Spinal cord (tissue), 10 donors: Measurements from ENCODE around the gene TIMP3. TPM values are rescaled to one million over a fixed set of nuclear protein-coding genes. Genes with fewer than 3 reads are reported as not detected.
A peak's percentile ranks its signal among the peaks of the same experiment; 100 is the strongest.

Experiments used
- DNase-seq, 6 donors: peaks; one replicate each; pipeline versions ENCODE4 v3.0.0 to v3.0.0-alpha.2; 2013 to 2015; ENCODE audit warnings: low spot score in 6 of 6, low read depth in 4 of 6
- H3K27ac ChIP-seq: one replicate; pipeline ENCODE4 v1.5.1; 2013; ENCODE audit warnings: low read depth, low read length, control low read depth
- H3K27me3 ChIP-seq: one replicate; pipeline ENCODE4 v1.6.1; 2013; ENCODE audit warnings: low read length; ENCODE audit not compliant: control insufficient read depth, insufficient read depth
- H3K36me3 ChIP-seq: one replicate; pipeline ENCODE4 v1.6.1; 2013; ENCODE audit warnings: low read length; ENCODE audit not compliant: control insufficient read depth, insufficient read depth
- H3K4me1 ChIP-seq: one replicate; pipeline ENCODE4 v1.6.1; 2013; ENCODE audit warnings: low read length; ENCODE audit not compliant: control insufficient read depth, insufficient read depth
- H3K4me3 ChIP-seq: one replicate; pipeline ENCODE4 v1.5.1; 2013; ENCODE audit warnings: low read depth, low read length, control low read depth
- H3K9me3 ChIP-seq: one replicate; pipeline ENCODE4 v1.6.1; 2013; ENCODE audit warnings: low read length; ENCODE audit not compliant: control insufficient read depth, insufficient read depth
- WGBS: methylation state at CpG from one replicate; pipeline ENCODE4 v1.1.5; 2013; ENCODE audit warnings: missing lambda C conversion rate; ENCODE audit not compliant: insufficient coverage; 5-methylcytosine and 5-hydroxymethylcytosine counted together
- polyA plus RNA-seq, 2 donors: library from polyadenylated mRNA; unstranded; fragments of 120-200 nt; gene quantifications; one replicate each; pipeline ENCODE4 v1.2.1, GENCODE V29; 2013; ENCODE audit not compliant: insufficient read length in 2 of 2
- total RNA-seq, 2 donors: library from RNA; depleted of rRNA in 1 of 2; stranded (reverse); fragments of 120-200 nt in 1 of 2; fragments of >200 nt in 1 of 2; gene quantifications; one replicate each; pipeline versions ENCODE4 v1.2.3 to v1.2.4, GENCODE V29; 2013 to 2014
- donor health status: healthy.

Gene TIMP3
- total and polyA plus RNA-seq, 4 donors, result 182 to 353 (median 229) TPM

GRCh38 chr22:32855045-32855756 lies 53.7 kb downstream of the TIMP3 start:
- Histone ChIP-seq H3K27me3 (no peaks in the 10 kb centered on the region), H3K4me3 (no peak overlapping the region), H3K4me1 (peaks cover 28% of the 10 kb centered on the region), H3K9me3 (no peaks in the 10 kb centered on the region), H3K36me3 (peaks cover 27% of the 10 kb centered on the region), H3K27ac (no peak overlapping the region)
- no peak for DNase-seq
- 88% methylated on average over 4 of the region's 8 CpGs for WGBS

DNA sequence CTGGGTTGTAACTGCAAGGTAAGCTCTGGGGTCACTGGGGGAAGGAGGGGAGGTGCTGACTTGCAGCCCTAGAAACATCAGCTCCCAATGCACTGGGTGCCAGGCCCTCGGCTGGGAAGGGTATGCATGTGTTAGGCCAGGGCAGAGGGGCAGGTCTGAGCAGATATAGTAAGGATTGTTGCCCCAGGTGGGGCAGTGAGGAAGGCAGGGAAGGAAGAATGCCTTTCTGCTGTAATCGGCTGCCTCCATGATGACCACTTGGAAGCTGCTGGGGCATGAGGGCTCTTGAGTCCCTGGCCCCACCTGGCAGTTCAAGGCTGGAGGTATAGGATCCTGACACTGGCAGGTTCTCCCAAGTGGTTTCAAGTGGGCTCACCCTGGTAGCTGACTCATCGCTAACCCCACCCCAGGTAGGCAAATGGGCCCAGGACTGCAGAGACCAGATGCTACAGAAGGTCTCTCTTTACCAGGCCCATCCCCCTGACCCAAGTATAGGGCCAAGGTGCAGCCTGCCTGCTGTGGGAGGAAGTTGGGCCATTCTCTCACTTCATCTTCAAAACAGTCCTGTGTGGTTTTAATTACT lies 56.7 kb downstream of the TIMP3 start:
- WGBS, result 91% methylated on average over 2 of the region's 3 CpGs
- DNase-seq, result no peak
- no peaks in the 10 kb centered on the region for H3K27me3 ChIP-seq
- no peak overlapping the region for H3K27ac ChIP-seq
- no peak overlapping the region for H3K4me3 ChIP-seq
- no peaks in the 10 kb centered on the region for H3K9me3 ChIP-seq
- peaks cover 12% of the 10 kb centered on the region for H3K4me1 ChIP-seq
- peaks cover 36% of the 10 kb centered on the region for H3K36me3 ChIP-seq

GRCh38 chr22:32858957-32859356 lies 57.5 kb downstream of the TIMP3 start:
- WGBS, result 54% methylated on average over 7 of the region's 9 CpGs
- Histone ChIP-seq H3K27ac (no peak overlapping the region), H3K27me3 (no peaks in the 10 kb centered on the region), H3K4me3 (no peak overlapping the region), H3K36me3 (peaks cover 36% of the 10 kb centered on the region), H3K9me3 (no peaks in the 10 kb centered on the region), H3K4me1 (peaks cover 14% of the 10 kb centered on the region)
- DNase-seq, result no peak

GRCh38 chr22:32859743-32860142 lies 58.2 kb downstream of the TIMP3 start:
- H3K36me3 ChIP-seq, result peaks cover 33% of the 10 kb centered on the region
- peak in 1 of 6 donors; percentile 19 for DNase-seq

DNA sequence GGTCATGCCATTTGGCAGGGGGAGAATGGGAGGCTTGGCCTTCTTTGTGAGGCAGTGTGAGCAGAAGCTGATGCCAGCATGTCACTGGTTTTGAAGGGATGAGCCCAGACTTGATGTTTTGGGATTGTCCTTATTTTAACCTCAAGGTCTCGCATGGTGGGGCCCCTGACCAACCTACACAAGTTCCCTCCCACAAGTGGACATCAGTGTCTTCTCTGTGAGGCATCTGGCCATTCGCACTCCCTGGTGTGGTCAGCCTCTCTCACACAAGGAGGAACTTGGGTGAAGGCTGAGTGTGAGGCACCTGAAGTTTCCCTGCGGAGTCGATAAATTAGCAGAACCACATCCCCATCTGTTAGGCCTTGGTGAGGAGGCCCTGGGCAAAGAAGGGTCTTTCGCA lies 59.8 kb downstream of the TIMP3 start:
- Histone ChIP-seq H3K4me3 (no peak overlapping the region), H3K27me3 (no peaks in the 10 kb centered on the region), H3K27ac (no peak overlapping the region), H3K4me1 (peaks cover 9% of the 10 kb centered on the region), H3K36me3 (peaks cover 31% of the 10 kb centered on the region), H3K9me3 (no peaks in the 10 kb centered on the region)
- DNase-seq, result no peak
- 100% methylated on average over 3 of the region's 5 CpGs for WGBS

More at GRCh38 chr22:32859743-32860142, 58.2 kb downstream of the TIMP3 start:
- Histone ChIP-seq H3K4me3 (no peak overlapping the region), H3K27ac (no peak overlapping the region), H3K27me3 (no peaks in the 10 kb centered on the region), H3K4me1 (peaks cover 9% of the 10 kb centered on the region), H3K9me3 (no peaks in the 10 kb centered on the region)
- no CpG with 5 or more reads among the region's 1 CpG for WGBS

GRCh38 chr22:32862083-32862482 lies 60.6 kb downstream of the TIMP3 start:
- Histone ChIP-seq H3K36me3 (peaks cover 30% of the 10 kb centered on the region), H3K27ac (no peak overlapping the region), H3K9me3 (no peaks in the 10 kb centered on the region), H3K27me3 (no peaks in the 10 kb centered on the region), H3K4me3 (no peak overlapping the region), H3K4me1 (peaks cover 9% of the 10 kb centered on the region)
- no peak for DNase-seq
- WGBS, result 80% methylated on average over 1 of the region's 4 CpGs

- peaks cover 8% of the 10 kb centered on the region for H3K4me1 ChIP-seq
- no peaks in the 10 kb centered on the region for H3K9me3 ChIP-seq
- DNase-seq, result no peak
- no peak overlapping the region for H3K4me3 ChIP-seq
- H3K27ac ChIP-seq, result no peak overlapping the region
- 40% methylated on average over 3 of the region's 8 CpGs for WGBS
- H3K27me3 ChIP-seq, result no peaks in the 10 kb centered on the region
- H3K36me3 ChIP-seq, result peaks cover 24% of the 10 kb centered on the region
Observed at GRCh38 chr22:32862936-32863661, 61.6 kb downstream of the TIMP3 start.

GRCh38 chr22:32864041-32864440 lies 62.5 kb downstream of the TIMP3 start:
- no peak overlapping the region for H3K27ac ChIP-seq
- peaks cover 6% of the 10 kb centered on the region for H3K4me1 ChIP-seq
- peaks cover 18% of the 10 kb centered on the region for H3K36me3 ChIP-seq
- DNase-seq, result no peak
- 98% methylated on average over 3 of the region's 3 CpGs for WGBS
- no peaks in the 10 kb centered on the region for H3K27me3 ChIP-seq
- H3K9me3 ChIP-seq, result no peaks in the 10 kb centered on the region
- H3K4me3 ChIP-seq, result no peak overlapping the region

DNA sequence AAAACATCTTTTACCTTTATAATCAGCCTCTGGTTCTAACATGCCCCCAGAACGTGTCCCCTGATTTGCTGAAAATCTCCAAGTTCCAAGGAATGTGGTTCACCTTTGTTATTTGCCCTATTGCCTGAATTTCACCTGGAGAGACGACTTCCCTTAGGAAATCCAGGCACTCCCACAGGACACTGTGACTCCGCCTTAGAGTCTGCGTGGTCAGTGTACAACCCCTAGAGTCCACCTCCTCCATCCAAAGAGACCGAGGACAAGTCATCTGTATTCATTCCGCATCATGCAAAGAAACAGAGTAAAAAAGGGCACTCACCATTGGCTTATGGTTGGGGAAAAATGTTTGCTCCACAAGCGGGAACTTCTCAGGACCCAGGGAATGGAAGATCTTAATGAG lies 63.1 kb downstream of the TIMP3 start:
- no peak for DNase-seq
- Histone ChIP-seq H3K4me1 (peaks cover 6% of the 10 kb centered on the region), H3K4me3 (no peak overlapping the region), H3K27ac (no peak overlapping the region), H3K27me3 (no peaks in the 10 kb centered on the region), H3K36me3 (peaks cover 16% of the 10 kb centered on the region), H3K9me3 (no peaks in the 10 kb centered on the region)
- 75% methylated on average over 4 of the region's 7 CpGs for WGBS
